H1 (cell line): ENCODE results near the gene UMAD1. TPM values are rescaled to one million over a fixed set of nuclear protein-coding genes. Genes with fewer than 3 reads are reported as not detected.

Experiments
- CBX5 ChIP-seq: fragments of 300-800, 300-1000 bp; sonication (generic); IDR thresholded peaks from 2 replicates; pipeline ENCODE4 v1.7.1; 2016; ENCODE audit warnings: antibody characterized with exemption, low read length, low read depth
- POLR2A ChIP-seq, 2 experiments: IDR thresholded peaks; 1 replicate in 1 of 2; 2 replicates in 1 of 2; pipeline ENCODE4 v1.6.1; 2011; ENCODE audit warnings: low read depth in 2 of 2, low read length in 2 of 2, mild to moderate bottlenecking in 2 of 2; ENCODE audit errors: control extremely low read depth in 1 of 2
- SAP30 ChIP-seq: fragments of 300-600 bp; sonication (generic); IDR thresholded peaks from 2 replicates; pipeline ENCODE4 v1.7.1; 2012; ENCODE audit warnings: low read length, moderate library complexity, mild to moderate bottlenecking, inconsistent platforms; ENCODE audit not compliant: insufficient read depth, insufficient replicate concordance
- polyA plus RNA-seq, 7 experiments: library from polyadenylated mRNA; depleted of rRNA in 3 of 7; stranded (reverse) in 5 of 7; unstranded in 2 of 7; fragments of >200 nt in 5 of 7; fragments of 200-250 nt in 2 of 7; gene quantifications; 1 replicate in 5 of 7; 2 replicates in 1 of 7; 4 replicates in 1 of 7; pipeline versions ENCODE4 v1.2.1 to v1.2.3, GENCODE V29; 2011 to 2013; ENCODE audit warnings: missing spikeins in 2 of 7, mixed read lengths in 2 of 7
- total RNA-seq: library from RNA; stranded (reverse); fragmentation: NEBNext Ultra II Directional; extraction: Animal tissue kit (Norgen Biotek cat#: 25700); gene quantifications from 2 replicates; pipeline ENCODE4 v1.2.1, GENCODE V29; 2021
- TF ChIP-seq, protein P1 (sequence below), 3 experiments: IDR thresholded peaks; 1 replicate in 2 of 3; 2 replicates in 1 of 3; pipeline versions ENCODE4 v1.5.1 to v1.6.1; 2011; ENCODE audit warnings: low read length in 3 of 3, mild to moderate bottlenecking in 3 of 3, inconsistent platforms in 2 of 3, low read depth in 1 of 3, moderate library complexity in 1 of 3; ENCODE audit not compliant: insufficient read depth in 1 of 3; ENCODE audit errors: control extremely low read depth in 1 of 3

The UMAD1 gene
- total and polyA plus RNA-seq, 2 of the 8 experiments (the other 6 are each of a cell fraction or from before 2014, with no cell fraction given), result 10.4 to 12.3 TPM

DNA sequence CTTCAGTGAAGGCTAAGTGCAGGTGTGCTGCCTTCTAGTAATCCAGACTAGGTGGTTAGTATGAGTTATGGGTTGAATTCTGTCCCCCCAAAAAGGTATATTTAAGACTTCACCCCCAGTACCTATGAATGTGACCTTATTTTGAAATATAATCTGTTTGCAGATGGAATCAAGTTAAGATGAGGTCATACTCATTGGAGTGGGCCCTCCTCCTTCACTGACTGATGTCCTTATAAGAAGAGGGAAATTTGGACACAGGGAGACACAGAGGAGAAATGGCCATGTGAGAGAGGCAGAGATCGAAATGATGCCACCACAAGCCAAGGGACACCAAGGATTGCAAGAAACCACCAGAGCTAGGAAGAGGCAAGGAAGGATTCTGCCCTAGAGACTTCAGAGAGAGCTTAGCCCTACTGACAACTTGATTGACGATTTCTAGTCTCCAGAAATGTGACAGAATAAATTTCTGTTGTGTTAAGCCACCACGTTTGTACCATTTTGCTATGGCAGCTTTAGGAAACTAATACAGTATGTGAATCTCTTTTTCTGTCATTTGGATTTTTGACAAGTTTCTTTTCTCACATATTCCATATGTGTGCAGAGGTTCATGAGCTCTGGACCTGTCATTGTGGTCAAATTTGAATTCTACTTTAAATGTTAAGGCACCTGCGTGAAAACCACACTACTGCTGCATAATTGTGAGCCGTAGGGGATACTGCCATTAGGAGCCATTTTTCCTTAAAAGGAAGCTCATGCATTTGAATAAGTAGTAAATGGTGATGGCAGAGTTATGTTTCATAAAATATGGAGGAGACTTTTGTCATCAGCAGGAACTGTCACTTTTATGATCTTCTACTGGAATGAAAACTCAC is 80.4 kb downstream of the UMAD1 start (continued):
- TF ChIP-seq, protein P1, sequence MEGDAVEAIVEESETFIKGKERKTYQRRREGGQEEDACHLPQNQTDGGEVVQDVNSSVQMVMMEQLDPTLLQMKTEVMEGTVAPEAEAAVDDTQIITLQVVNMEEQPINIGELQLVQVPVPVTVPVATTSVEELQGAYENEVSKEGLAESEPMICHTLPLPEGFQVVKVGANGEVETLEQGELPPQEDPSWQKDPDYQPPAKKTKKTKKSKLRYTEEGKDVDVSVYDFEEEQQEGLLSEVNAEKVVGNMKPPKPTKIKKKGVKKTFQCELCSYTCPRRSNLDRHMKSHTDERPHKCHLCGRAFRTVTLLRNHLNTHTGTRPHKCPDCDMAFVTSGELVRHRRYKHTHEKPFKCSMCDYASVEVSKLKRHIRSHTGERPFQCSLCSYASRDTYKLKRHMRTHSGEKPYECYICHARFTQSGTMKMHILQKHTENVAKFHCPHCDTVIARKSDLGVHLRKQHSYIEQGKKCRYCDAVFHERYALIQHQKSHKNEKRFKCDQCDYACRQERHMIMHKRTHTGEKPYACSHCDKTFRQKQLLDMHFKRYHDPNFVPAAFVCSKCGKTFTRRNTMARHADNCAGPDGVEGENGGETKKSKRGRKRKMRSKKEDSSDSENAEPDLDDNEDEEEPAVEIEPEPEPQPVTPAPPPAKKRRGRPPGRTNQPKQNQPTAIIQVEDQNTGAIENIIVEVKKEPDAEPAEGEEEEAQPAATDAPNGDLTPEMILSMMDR (IDR thresholded peaks at IDR 0.05; ENCODE audit: control extremely low read depth in 1 of 3, insufficient read depth in 1 of 3, low read depth in 1 of 3, low read length in 3 of 3), result no peak
- TF ChIP-seq SAP30 (no peak), CBX5 (no peak), POLR2A (IDR thresholded peaks at IDR 0.05; ENCODE audit: control extremely low read depth in 1 of 2, low read depth in 2 of 2, low read length in 2 of 2) (no peak)
